ENCODE data around the gene UCP2.

GRCh38 chr11:73956876-73957653 is 25.6 kb downstream of the UCP2 start:
- TF ChIP-seq CTCF (IDR thresholded peaks at IDR 0.05 in 4 of 5, conservative IDR thresholded peaks at IDR 0.05 in 1 of 5) = no peak
- no peak for TF ChIP-seq POLR2A (IDR thresholded peaks at IDR 0.05)
